ENCODE data around the gene DMAC2.

DNA sequence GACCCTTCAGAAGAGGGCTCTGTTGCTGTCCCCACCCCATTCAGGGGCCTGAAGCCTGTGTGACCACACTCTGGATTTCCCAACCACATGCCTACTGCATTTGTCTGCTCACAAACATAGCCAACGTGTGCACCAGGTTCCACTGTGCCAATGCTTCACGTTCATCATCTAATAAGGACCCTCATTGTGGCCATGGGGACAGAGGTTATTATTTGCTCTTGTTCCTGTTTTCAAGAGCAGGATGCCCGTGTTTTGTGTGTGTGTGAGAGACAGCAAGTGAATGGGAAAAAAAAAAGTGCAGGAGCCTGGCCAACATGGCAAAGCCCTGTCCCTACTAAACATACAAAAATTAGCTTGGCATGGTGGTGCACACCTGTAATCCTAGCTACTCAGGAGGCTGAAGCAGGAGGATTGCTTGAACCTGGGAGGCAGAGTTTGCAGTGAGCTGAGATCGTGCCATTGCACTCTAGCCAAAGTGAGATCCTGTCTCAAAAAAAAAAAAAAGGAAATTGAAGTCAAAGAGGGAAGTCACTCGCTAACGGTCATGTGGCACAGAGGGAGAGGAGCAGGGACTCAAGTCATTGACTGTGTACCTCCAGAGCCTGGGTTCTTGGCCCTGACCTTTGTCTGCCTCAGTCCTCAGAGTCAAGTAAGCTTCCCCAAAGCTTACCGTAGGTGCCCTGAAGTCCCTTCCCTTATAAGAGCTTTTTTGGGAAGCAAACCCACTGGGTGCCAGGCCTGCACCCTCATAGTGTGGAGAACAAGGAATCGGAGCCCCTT, 19.4 kb downstream of the DMAC2 start:
- TF ChIP-seq, protein P1, sequence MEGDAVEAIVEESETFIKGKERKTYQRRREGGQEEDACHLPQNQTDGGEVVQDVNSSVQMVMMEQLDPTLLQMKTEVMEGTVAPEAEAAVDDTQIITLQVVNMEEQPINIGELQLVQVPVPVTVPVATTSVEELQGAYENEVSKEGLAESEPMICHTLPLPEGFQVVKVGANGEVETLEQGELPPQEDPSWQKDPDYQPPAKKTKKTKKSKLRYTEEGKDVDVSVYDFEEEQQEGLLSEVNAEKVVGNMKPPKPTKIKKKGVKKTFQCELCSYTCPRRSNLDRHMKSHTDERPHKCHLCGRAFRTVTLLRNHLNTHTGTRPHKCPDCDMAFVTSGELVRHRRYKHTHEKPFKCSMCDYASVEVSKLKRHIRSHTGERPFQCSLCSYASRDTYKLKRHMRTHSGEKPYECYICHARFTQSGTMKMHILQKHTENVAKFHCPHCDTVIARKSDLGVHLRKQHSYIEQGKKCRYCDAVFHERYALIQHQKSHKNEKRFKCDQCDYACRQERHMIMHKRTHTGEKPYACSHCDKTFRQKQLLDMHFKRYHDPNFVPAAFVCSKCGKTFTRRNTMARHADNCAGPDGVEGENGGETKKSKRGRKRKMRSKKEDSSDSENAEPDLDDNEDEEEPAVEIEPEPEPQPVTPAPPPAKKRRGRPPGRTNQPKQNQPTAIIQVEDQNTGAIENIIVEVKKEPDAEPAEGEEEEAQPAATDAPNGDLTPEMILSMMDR (IDR thresholded peaks at IDR 0.05; ENCODE audit: insufficient read depth, low read length, poor library complexity, severe bottlenecking) = no peak
- TF ChIP-seq EZH2phosphoT487 (conservative IDR thresholded peaks at IDR 0.05; ENCODE audit: low read length) = no peak
